HG03354 (cell line): ENCODE measurements around the gene ARL4A.

Experiments
- ATAC-seq: cut with Tn5 transposase; IDR thresholded peaks from one replicate; pipeline ENCODE4 v1.9.1; 2021; ENCODE audit warnings: mild to moderate bottlenecking; ENCODE audit not compliant: unreplicated experiment, poor library complexity, severe bottlenecking

ARL4A gene

DNA sequence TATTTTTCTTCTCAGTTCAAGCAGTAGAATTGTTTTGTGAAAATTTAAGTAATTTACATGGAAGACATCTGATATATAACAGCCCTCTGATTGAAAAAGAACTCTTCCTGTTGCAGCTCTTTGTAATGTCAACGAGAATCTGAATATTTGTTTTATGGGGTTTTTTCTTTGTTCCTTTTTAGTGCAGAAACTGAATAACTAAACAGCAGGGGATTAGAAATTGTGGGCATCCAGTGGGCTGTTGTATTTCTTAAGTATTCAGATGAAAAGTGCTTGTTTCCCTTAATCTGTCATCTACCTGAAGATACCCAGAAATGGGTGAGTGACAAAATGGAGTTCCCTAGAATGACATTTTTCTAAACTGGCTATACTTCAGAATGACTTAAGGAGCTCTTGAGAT lies 7.4 kb downstream of the ARL4A start:
- ATAC-seq, result no peak

DNA sequence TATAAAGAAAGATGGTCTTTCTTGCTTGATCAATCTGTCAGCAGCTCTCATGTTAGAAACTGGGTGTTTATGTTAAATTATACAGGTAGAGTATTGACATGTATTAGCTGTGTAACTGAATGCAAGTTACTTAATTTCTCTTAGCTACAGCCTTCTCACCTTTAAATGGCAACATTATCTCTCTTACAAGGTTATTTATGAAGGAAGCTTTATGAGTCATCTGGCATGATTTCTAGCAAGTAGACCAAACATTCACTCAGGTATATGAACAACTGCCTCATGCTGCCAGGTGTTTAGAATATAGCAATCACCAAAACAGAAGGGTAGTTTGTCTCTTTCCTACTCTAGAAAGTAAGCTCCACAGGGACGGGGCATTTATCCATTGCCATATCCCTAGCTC lies 8.5 kb downstream of the ARL4A start:
- no peak for ATAC-seq

DNA sequence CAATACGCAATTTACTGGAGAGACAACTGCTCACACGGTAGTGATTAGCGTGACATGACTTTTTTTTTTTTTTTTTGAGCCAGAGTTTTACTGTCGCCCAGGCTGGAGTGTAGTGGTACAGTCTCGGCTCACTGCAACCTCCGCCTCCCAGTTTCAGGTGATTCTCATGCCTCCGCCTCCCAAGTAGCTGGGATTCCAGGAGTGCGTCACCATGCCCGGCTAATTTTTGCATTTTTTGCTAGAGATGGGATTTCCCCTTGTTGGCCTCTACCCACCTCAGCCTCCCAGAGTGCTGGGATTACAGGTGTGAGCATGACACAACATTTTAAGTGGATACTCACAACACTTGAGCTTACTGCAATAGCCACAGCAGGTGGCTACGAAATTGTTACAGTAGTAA lies 11.9 kb downstream of the ARL4A start:
- ATAC-seq, result no peak

DNA sequence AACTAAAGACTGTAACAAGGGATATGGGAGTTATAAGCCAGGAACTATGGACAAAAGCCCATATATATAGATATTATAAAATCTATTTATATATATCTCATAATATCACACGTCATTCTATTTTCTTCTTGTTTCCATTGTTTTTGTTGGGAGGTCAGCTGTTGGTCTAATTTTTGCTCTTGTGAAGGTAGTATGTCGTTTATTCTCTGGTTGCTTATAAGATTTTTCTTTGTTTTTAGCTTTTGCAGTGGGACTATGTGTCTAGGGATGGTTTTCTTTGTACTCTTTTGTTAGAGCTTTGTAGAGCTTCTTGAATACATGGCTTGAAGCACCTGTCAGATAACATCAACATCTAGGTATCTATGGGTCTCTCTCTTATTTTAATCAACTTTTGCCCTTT lies 14.0 kb downstream of the ARL4A start:
- no peak for ATAC-seq

DNA sequence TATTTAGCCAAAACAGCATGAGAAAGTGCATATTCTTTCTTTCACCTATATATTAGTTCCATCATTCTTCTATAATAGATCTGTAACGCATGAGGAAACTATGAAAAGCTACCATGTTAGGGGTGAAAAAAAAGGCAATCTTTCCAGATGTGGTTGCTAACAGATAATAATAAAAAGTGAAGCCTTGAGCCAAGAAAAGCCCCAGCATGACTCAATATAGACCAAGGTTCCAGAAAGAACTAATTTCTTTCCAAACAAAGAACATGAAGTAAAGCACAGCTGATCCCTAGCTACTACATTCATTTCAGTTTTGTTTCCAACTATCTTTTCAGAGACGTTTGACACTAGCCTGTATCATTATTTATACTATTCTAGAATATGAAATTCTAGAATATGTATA lies 16.4 kb downstream of the ARL4A start:
- no peak for ATAC-seq

DNA sequence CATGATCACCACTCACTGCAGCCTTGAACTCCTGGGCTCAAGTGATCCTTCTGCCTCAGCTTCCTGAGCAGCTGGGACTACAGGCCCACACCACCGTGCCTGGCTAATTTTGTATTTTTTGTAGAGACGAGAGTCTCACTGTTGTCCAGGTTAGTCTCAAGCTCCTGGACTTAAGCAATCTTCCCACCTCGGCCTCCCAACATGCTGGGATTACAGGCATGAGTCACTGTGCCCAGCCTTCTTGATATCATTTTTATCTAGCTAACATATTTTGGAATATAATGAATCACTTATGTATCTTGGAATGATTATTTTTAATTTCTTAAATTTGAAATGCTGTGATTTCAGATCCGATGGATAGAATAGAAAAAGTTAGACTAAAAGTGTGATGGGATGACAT lies 18.4 kb downstream of the ARL4A start:
- ATAC-seq, result no peak

DNA sequence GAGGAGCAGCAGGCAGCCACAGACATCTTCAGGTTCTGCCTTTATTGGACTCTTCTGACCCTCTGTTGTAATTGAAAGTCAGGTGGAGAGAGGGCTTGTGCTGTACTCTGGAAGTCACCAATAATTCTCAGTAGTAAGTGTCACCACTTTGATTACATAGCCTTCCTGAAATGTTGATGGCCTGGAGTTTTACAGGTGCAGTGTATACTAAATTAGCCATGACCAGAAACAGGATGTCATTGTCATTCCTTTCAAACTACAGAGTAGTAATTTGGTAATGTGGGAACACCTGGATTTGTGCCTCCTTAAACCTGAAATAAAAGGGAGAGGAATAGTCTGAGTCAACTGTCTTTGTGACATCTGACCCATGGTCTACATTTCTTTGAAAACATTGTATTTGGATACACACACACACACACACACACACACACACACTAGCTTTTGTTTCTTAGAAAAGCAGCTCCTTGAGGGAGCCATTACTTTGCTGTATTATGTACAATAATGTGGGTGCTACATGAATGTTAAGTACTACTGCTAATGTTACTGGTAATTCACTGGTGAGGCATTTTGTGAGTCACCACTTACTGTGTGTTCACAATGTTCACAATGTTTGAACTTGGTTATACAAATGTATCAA lies 19.6 kb downstream of the ARL4A start:
- ATAC-seq, result no peak

DNA sequence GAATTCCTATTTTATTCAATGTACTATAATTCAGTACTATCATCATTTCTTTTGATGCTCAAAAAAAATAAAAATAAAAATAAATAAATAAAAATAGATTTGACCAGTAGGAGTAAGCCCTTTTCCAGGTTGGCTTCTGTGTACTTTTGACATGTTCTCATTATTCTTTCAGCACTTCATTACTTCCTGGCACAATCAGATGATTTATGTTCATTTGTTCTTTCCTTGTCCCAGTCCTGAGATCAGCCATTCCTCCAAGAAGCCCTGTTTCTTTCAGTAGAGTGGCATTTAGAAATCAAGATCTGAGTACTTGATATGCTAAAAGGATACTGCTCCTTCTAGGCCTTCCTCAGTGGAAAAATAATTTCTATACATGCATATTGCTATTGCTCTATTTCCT lies 20.9 kb downstream of the ARL4A start:
- ATAC-seq, result no peak

DNA sequence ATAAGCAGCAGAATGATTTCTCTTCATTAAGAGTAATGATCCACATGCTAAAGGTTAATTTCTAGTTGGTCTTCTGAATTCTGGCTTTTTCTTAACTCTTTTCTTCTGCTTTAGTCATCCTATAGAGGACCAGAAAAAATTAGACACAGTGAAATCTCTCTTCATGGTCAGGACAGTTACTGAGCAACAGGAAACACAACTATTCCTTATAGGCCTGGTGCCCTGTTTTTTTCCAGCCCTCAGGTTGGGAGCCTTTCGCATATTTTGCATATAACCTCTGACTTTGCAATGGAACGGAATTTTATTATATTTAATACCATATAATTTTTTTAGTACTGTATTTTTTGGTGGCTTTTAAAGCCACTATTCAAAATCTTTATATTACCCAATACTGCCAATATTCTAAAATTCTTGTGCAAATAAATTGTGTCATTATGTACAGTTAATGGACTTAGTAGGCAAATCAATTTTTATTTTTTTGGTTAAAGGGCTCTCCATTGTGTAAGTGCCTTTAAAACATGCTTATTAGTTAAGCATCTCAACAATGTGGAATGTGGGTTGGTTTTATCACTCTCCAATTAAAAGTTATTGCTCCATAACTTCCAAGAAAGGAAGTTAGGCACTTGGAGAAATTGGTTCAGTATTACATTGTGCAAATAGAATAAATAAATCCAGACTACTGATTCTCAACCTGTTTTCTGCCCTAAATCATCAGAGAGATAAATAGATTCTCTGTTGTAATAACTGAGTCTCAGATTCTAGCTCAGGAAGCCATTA lies 22.5 kb downstream of the ARL4A start:
- ATAC-seq, result no peak

DNA sequence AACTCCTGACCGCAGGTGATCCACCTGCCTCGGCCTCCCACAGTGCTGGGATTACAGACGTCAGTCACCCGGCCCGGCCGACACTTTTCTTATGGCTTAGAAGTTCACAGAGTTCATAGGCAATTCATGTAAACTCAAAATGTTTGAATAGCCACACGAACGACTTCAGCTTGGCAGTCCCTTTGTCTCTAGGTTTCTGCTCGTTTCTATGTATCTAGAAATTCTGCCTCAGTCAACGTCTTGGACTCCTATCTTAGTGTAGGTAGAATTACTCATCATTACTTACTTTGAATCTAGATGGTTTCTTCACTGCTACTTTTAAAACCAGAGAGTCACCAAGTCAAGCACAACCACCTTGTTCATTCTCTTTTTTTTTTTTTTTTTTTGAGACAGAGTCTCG lies 23.7 kb downstream of the ARL4A start:
- no peak for ATAC-seq

DNA sequence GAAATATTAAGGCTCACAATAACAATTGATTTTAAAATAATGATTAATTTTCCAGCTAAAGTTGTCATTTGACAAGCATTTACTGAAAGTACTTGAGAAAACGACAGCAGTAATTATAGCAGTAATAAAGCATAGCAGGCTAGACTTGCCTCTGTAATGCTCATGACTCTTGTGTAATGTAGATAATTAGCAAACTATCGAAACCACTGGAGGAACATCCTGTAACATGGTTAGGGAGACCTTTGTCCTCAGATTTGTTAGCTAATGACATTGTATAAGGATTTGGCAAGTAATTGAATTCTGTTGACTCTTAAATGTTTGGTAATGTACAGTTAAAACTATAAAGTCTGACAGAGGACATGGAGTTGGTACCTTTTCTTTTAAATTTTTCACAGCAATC lies 24.8 kb downstream of the ARL4A start:
- ATAC-seq, result no peak

DNA sequence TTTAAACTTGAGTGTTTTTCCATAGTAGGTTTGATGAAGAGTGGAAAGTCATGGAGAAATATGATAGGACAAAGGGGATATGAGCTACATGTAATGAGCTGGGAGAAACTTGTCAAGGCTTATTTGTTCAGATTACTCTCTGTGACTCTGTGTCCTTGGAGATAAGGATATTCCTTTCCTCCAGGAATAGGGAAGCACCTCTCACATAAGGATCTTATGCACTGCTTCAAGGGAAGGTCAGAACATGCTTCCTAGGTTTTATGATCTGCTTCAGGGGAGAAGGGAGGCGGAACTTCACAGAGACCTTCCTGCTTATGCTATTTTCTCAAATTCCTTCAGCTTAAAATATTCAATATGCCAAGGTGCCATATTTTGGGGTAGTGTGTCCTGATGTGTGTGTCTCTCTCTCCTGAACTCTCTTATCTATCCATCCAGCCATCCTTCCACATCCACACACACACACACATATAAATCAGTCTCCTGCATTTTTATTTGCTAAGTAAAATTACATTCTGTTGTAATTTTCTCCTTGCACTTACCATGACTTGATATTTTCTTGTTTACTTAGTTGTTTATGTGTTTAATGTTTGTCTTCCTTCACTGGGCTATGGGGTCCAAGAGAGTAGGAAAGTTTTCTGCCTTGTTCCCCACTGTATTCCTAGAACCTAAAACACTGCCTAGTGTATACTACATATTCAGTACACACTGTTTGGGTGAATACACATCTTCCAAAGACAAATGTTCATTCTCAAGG lies 26.4 kb downstream of the ARL4A start:
- no peak for ATAC-seq

DNA sequence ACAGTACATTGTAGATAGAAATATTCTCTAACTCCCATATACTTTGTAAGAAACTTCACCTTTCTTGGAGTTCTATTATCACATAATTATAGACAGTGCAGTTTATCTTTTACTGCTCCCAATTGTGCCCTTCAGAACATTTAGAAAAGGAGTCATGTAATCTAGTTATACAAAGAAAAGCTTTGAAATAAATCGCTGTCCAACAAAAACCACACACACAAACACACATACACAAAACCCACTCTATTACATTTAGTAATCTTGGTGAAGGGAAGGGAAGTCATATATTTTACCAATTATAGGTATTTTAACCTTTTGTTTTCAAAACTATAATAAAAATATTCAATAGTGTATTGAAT lies 26.9 kb downstream of the ARL4A start:
- ATAC-seq, result no peak

DNA sequence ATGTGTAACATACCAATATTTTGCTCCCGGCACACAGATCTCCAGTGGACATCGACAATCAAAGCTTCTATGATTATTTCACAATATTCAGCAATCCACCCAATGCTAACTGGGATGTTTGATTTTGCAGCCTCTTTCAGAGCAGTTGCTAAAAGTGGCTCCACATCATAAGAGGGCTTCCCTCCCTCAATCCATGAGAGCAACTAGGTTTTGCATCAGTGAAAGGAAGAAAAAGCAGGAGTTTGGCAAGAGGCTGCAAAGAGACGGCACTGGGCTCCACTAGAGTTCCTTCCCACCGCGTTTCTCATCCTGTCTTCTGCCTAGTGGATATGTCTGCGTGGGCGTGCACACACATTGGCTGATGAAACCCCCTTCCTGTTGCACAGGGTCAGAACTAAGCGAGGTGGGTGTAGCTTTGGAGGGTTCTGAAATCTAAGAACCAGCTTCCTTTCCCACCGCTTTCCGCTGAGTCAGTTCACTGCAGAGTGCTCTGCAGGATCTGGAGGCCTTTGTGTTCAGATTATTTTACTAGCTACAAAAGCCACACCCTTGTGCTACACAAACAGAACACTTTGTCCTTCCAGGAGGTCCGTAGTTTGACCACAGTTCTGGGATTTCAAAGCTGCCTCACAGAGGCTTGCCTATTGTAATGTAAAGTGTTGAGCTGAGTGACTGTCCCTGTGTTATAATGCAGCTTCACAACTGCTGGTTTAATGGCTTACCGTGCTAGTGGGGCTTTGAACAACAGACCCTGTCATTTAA lies 28.1 kb downstream of the ARL4A start:
- no peak for ATAC-seq

DNA sequence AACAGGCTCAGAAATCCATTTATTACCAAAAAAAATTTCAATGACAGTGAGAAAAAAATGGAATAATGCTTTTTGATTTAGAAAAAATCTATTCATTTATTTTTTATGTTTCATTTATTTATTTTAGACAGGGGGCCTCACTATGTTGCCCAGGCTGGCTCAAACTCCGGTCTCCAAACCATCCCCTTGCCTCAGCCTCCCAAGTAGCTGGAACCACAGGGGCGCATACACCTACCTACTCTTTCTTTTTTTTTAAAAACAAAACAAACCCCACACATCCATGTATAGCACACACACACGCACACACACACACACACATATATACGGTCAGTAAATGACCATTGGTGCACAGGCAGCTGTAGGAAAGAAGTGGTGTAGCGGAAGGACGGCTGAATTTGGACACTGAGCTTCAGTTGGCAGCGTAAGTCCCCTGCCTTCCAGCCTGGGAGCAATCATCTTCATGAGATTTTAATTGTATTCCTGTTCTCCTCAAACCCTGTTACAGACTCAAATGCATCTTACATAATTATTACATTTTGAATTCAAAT lies 28.8 kb downstream of the ARL4A start:
- ATAC-seq, result no peak

DNA sequence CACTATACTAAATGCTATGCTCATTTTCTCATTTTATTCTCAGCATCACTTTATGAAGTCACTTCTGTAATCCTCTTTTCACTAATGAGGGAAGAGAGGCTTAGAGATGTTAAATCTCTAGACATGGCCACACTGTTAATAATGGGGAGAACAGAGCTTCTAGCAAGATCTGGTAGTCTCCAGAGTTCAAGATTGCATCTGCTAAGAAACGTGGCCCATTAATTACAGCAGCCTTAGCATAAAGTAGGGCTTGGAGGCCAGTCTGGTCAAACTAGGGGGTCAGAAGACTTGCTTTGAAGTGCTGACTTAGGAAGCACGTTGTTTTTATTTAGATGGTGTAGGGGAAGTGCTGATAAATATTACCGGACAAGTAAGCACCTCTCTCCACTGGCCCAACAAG lies 29.3 kb downstream of the ARL4A start:
- no peak for ATAC-seq

DNA sequence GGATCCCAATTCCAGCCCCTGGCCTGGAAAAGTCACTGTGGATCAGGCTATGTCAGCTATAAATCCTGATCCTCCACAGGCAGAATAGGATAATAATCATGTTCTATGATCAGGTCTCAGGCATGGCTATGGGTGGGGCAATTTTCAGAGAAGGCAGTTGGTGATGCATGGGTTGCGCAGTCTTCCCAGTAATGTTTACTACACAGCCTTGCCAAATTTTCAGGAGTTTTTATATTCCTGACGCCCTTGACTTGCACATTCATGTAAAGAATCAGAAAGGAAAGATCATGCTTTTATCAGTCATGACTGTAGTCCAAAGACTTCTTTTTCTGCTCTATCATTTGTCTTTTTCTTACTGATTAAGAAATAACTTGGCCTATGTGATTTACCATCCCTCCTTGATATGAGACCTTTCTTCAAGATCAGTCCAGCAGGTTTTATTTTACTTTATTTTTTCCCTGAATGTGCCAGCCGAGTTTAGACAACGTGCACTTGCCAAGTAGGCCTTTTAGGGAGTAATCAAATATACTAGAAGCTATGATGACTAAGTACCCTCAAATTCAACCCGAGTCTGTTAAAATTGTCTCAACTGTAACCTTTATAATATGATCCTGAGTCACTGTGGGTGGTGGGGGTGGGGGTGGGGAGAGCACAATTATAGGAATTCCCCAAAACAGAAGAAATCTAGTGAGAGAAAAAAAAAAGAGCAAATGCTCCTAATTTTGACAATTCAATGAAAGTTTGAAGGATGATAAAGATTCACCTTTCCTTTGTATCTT lies 31.9 kb downstream of the ARL4A start:
- no peak for ATAC-seq

DNA sequence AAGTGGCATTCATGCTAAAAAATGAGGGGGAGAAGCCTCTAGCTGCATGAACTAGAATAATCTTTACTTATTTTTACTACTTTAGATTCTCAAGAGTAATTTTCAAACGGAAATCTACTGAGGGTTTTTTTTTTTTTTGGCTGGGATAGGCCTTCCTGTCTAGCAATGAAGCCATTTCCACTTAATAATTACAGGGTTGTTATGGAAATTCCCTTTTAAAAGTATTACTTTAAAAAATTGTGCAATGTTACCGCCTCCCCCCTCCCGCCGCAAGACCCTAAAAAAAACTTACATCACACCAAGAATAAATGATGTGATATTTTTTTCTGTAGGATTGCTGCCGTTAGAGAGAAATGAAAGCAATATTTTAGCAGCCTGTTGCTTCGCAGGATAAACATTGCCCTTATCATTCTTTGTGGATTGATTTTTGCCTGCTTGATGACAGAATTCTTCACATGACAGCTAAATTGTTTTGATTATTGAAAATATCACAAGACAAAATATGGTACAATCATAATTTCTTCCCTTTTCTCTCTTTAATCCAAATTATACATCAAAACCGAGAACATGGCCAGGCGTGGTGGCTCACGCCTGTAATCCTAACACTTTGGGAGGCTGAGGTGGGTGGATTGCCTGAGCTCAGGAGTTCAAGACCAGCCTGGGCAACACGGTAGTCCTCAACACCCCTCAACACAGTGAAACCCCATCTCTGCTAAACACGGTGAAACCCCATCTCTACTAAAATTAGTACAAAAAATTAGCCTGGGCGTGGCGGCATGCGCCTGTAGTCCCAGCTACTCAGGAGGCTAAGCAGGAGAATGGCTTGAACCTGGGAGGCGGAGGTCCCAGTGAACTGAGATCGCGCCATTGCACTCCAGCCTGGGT lies 32.8 kb downstream of the ARL4A start:
- no peak for ATAC-seq
